IPS-18a (cell line): ENCODE results near the gene PTPN1.
"Not testable (repeated sequence)": the region's sequence is repeated elsewhere in the genome, so short reads cannot be mapped to it uniquely, and the experiment has no call there.

Source experiments
- H3K27ac ChIP-seq: one replicate; pipeline ENCODE4 v1.5.1; 2013; ENCODE audit warnings: low read length
- H3K27me3 ChIP-seq: one replicate; pipeline ENCODE4 v1.6.1; 2013; ENCODE audit warnings: mild to moderate bottlenecking, low read length; ENCODE audit not compliant: control insufficient read depth, insufficient read depth
- H3K36me3 ChIP-seq: one replicate; pipeline ENCODE4 v1.6.1; 2013; ENCODE audit warnings: low read depth, low read length; ENCODE audit not compliant: control insufficient read depth
- H3K4me1 ChIP-seq: one replicate; pipeline ENCODE4 v1.6.1; 2013; ENCODE audit warnings: low read depth, low read length; ENCODE audit not compliant: control insufficient read depth
- H3K4me3 ChIP-seq: one replicate; pipeline ENCODE4 v1.5.1; 2013; ENCODE audit warnings: low read length
- H3K9ac ChIP-seq: one replicate; pipeline ENCODE4 v1.6.1; 2013; ENCODE audit warnings: mild to moderate bottlenecking, low read length, moderate library complexity
- H3K9me3 ChIP-seq: one replicate; pipeline ENCODE4 v1.6.1; 2013; ENCODE audit warnings: low read depth, low read length; ENCODE audit not compliant: control insufficient read depth

PTPN1 gene

GRCh38 chr20:50595433-50595895, 85.3 kb downstream of the PTPN1 start:
- H3K4me1 ChIP-seq, result peaks cover 3% of the 10 kb centered on the region
- H3K27ac ChIP-seq, result no peak overlapping the region
- no peak overlapping the region for H3K4me3 ChIP-seq
- H3K9ac ChIP-seq, result no peak overlapping the region
- H3K36me3 ChIP-seq, result no peaks in the 10 kb centered on the region
- no peaks in the 10 kb centered on the region for H3K27me3 ChIP-seq
- no peaks in the 10 kb centered on the region for H3K9me3 ChIP-seq

- Histone ChIP-seq H3K27me3 (no peaks in the 10 kb centered on the region), H3K9ac (no peak overlapping the region), H3K9me3 (no peaks in the 10 kb centered on the region), H3K4me1 (peaks cover 3% of the 10 kb centered on the region), H3K27ac (no peak overlapping the region), H3K36me3 (no peaks in the 10 kb centered on the region), H3K4me3 (no peak overlapping the region)
These were observed 86.0 kb downstream of the PTPN1 start for GRCh38 chr20:50595988-50596693.

DNA sequence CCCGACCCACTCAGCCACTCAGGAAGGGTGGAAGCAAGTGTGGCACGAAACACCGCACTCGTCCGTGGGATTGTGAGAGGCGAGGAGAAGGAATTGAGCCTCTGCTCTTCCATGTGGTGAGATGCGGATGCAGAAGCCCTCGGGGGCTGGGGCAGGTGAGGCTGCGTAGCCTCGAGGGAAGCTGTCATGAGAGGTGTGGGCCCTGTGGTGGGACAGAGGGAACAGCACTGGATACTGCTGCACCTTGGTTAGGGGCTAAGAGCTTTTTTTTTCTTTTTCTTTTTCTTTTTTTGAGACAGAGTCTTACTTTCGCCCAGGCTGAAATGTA, 86.5 kb downstream of the PTPN1 start:
- Histone ChIP-seq H3K27me3 (no peaks in the 10 kb centered on the region), H3K27ac (no peak overlapping the region), H3K9ac (no peak overlapping the region), H3K36me3 (no peaks in the 10 kb centered on the region), H3K9me3 (no peaks in the 10 kb centered on the region), H3K4me3 (no peak overlapping the region), H3K4me1 (peaks cover 3% of the 10 kb centered on the region)

DNA sequence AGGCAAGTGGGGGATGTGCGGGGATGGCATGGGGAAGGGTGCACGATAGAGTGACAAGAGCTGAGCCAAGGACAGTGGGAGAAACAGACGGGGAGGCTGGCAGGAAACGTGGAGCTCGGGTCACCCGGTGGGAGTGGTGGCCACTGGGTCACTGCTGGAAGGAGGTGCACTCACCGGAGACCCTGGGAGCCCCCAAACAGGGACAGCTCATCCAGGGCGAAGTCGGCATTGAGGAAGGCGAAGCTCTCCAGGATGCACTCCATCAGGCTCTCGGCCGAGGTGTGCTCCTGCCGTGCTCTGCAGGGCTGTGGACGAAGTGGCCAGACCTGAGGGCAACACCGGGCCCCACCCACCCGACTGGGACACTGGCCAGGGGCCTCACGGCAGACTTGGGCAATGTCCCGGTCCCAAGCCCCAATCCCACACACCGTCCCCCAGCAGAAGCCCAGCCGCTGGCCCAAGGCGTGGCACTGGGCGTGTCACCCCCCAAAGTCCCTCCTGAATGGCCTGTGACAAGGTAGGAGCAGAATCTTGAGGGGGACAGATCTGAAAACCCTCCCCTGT, 87.3 kb downstream of the PTPN1 start:
- Histone ChIP-seq H3K27ac (no peak overlapping the region), H3K4me1 (peaks cover 3% of the 10 kb centered on the region), H3K9ac (no peak overlapping the region), H3K27me3 (no peaks in the 10 kb centered on the region), H3K9me3 (no peaks in the 10 kb centered on the region), H3K36me3 (no peaks in the 10 kb centered on the region), H3K4me3 (no peak overlapping the region)

- H3K27ac ChIP-seq, result no peak overlapping the region
- no peaks in the 10 kb centered on the region for H3K9me3 ChIP-seq
- H3K4me1 ChIP-seq, result peaks cover 3% of the 10 kb centered on the region
- H3K9ac ChIP-seq, result no peak overlapping the region
- H3K27me3 ChIP-seq, result no peaks in the 10 kb centered on the region
- H3K36me3 ChIP-seq, result no peaks in the 10 kb centered on the region
- H3K4me3 ChIP-seq, result no peak overlapping the region
These were observed 87.9 kb downstream of the PTPN1 start for GRCh38 chr20:50598074-50598473.

DNA sequence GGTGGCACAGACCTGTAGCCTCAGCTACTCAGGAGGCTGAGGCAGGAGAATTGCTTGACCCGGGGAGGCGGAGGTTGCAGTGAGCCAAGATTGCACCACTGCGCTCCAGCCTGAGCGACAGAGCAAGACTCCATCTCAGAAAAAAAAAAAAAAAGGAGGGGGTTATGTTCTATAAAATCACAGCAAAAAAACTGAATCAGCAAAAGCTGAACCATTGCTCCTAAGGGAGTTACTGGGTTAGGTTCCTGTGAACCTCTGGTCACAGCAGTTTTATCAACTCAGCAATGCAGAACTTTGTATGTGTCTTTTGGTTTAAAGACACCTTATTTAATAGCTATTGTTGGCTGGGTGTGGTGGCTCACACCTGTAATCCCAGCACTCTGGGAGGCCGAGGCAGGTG, 88.6 kb downstream of the PTPN1 start:
- H3K27ac ChIP-seq, H3K36me3 ChIP-seq: not testable (repeated sequence)

DNA sequence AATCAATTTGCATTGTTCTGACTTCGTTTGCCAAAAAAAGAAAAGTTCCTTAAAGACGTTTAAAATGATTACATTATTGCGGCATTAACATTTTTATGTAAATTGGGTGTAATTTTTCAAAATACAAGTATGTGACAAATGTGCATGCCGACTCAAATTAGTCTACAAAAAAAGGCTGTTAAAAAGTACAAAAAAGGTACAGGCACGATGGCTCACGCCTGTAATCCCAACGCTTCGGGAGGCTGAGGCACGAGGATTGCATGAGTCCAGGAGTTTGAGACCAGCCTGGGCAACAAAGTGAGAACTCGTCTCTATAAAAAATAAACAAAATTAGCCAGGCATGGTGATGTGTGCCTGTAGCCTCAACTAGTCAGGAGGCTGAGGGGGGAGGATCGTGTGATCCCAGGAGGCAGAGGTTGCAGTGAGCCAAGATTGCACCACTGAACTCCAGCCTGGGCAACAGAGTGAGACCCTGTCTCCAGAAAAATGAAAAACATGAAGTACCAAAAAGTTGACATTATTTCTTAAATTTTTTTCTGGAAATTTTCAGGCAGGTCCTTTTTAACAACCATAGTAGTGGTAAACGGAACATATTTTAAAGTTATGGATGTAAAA, 90.2 kb downstream of the PTPN1 start:
- Histone ChIP-seq H3K9ac (no peak overlapping the region), H3K9me3 (no peaks in the 10 kb centered on the region), H3K36me3 (no peaks in the 10 kb centered on the region), H3K4me1 (peaks cover 3% of the 10 kb centered on the region), H3K27ac (no peak overlapping the region), H3K27me3 (no peaks in the 10 kb centered on the region), H3K4me3 (no peak overlapping the region)

More for the DNA sequence above, 88.6 kb downstream of the PTPN1 start:
- not testable (repeated sequence) for H3K9ac ChIP-seq, H3K9me3 ChIP-seq, H3K4me1 ChIP-seq, H3K4me3 ChIP-seq, H3K27me3 ChIP-seq

GRCh38 chr20:50601511-50602431, 91.6 kb downstream of the PTPN1 start:
- Histone ChIP-seq H3K36me3 (no peaks in the 10 kb centered on the region), H3K4me3 (no peak overlapping the region), H3K27me3 (no peaks in the 10 kb centered on the region), H3K27ac (no peak overlapping the region), H3K9ac (no peak overlapping the region), H3K4me1 (no peaks in the 10 kb centered on the region), H3K9me3 (no peaks in the 10 kb centered on the region)

DNA sequence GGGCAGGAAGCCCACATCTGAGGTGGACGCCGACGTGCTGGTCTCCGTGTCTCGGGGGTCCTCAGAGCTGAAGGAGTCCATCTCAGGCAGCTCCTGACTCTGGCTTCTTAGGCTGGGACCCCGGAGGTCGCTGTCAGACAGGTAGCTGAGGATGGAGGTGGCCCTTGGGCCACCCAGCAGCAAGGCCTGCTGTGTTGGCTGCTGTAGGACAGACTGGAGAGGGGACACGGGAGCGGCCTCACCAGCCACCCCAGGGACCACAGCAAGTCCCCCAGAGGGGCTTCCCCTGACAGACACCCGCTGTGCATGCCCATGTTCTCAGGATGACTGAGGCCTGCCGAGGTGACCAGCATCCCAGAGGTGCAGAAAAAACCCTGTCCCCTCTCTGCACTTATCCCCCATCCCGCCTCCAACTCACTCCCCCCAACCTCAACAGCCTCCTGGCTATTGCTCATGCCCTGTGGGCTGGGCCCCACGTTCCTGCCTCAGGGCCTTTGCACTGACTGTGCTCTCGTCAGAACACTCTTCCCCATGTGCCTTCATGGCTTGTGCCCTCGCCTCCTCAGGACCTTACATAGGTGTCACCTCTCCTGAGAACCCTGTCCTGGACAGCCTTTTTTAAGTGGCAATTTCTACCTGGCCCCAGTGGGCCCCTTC, 92.4 kb downstream of the PTPN1 start:
- no peak overlapping the region for H3K27ac ChIP-seq
- no peaks in the 10 kb centered on the region for H3K27me3 ChIP-seq
- no peaks in the 10 kb centered on the region for H3K36me3 ChIP-seq
- no peaks in the 10 kb centered on the region for H3K4me1 ChIP-seq
- no peak overlapping the region for H3K9ac ChIP-seq
- no peak overlapping the region for H3K4me3 ChIP-seq
- no peaks in the 10 kb centered on the region for H3K9me3 ChIP-seq

DNA sequence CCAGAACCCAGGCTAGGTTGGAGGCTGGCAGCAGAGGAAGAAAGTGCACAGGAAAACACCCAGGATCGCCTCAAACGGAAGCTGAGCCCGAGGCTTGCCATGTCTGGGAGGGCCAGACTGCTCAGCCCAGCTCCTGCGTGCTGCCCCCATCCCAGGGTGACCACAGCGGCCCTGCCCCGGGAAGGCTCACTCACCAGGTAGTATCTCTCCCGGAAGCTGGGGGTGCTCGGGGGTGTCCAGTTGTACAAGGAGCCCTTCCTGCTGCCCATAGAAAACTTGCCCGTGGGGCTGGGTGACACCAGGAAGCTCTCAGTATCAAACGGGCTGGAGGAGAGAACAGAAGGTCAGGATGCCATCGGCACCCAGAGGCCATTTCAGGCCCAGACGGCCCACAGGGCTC, 94.3 kb downstream of the PTPN1 start:
- Histone ChIP-seq H3K9ac (no peak overlapping the region), H3K27me3 (no peaks in the 10 kb centered on the region), H3K27ac (no peak overlapping the region), H3K4me1 (no peaks in the 10 kb centered on the region), H3K4me3 (no peak overlapping the region), H3K36me3 (no peaks in the 10 kb centered on the region), H3K9me3 (no peaks in the 10 kb centered on the region)

DNA sequence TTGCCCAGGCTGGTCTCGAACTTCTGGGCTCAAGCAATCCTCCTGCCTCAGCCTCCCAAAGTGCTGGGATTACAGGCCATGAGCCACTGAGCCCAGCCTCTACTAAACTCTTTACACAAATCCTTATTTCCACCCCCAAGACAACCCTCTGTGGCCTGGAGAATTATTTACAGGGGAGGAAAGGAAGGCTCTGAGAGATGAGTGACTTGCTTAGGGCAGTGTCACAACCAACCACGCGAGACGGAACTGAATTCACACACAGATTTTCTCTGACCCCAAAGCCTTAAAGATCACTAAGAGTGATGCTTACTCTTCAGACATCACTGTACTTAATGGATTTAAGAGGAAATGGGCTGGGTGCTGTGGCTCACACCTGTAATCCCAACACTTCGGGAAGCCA, 95.0 kb downstream of the PTPN1 start:
- Histone ChIP-seq H3K27me3 (no peaks in the 10 kb centered on the region), H3K27ac (no peak overlapping the region), H3K9ac (no peak overlapping the region), H3K9me3 (no peaks in the 10 kb centered on the region), H3K4me1 (no peaks in the 10 kb centered on the region), H3K4me3 (no peak overlapping the region), H3K36me3 (no peaks in the 10 kb centered on the region)
